OCI-LY3 (cell line): Measurements from ENCODE around the gene GALNTL6.

Experiments used
- EZH2phosphoT487 ChIP-seq: fragments of 200-600 bp; shearing (Covaris generic); IDR thresholded peaks from 2 replicates; pipeline ENCODE4 v1.6.1; 2018; ENCODE audit warnings: antibody characterized with exemption, mixed run types, low read depth
- TF ChIP-seq, protein P1 (sequence below): fragments of 200-600, 300-600 bp; sonication (generic); IDR thresholded peaks from 2 replicates; pipeline ENCODE4 v1.5.1; 2014; ENCODE audit warnings: antibody characterized with exemption, low read length, low read depth

- TF ChIP-seq, protein P1, sequence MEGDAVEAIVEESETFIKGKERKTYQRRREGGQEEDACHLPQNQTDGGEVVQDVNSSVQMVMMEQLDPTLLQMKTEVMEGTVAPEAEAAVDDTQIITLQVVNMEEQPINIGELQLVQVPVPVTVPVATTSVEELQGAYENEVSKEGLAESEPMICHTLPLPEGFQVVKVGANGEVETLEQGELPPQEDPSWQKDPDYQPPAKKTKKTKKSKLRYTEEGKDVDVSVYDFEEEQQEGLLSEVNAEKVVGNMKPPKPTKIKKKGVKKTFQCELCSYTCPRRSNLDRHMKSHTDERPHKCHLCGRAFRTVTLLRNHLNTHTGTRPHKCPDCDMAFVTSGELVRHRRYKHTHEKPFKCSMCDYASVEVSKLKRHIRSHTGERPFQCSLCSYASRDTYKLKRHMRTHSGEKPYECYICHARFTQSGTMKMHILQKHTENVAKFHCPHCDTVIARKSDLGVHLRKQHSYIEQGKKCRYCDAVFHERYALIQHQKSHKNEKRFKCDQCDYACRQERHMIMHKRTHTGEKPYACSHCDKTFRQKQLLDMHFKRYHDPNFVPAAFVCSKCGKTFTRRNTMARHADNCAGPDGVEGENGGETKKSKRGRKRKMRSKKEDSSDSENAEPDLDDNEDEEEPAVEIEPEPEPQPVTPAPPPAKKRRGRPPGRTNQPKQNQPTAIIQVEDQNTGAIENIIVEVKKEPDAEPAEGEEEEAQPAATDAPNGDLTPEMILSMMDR: no peak
- TF ChIP-seq EZH2phosphoT487: no peak
Measured at GRCh38 chr4:172998527-172999469, 1185.6 kb downstream of the GALNTL6 start.
